ENCODE measurements around the gene MYDGF.

Gene MYDGF

GRCh38 chr19:4641132-4641531, 29.0 kb downstream of the MYDGF start:
- no peak for DNase-seq (ENCODE audit: low read depth)

DNA sequence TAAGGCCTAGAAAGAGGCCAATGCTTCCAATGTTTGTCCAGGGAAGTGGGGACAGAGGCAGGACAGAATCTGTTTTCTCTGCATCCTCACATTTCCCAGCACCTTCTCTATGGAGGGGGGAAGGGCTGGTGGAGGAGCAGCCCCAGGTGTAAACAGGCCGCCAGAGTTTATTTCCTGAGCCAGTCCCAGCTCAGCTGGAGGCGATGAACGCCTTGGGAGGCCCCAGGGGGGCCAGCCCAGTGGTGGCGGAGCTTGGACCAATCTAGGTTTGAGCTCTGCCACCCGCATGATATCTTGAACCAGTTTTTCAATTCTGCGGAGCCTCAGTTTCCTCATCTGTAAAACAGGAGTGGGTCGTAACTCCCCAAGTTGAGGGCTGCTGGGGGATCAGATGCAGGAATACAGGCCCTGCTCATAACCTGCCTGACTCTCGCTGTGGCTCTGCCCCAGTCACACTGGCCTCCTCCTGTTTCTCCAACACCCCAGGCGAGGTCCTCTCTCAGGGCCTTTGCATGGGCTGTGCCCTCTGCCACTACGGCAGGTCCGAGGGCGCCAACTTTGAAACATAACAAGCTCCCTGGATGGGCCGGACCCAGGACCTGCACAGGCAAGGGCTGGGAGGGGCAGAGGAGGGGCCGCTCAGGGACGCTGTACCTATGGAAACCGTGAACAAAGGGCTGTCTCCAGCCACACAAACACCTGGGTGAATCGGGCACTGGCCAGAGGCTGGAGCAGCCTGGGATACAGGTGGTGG, 29.7 kb downstream of the MYDGF start:
- no peak for DNase-seq (ENCODE audit: low read depth)

DNA sequence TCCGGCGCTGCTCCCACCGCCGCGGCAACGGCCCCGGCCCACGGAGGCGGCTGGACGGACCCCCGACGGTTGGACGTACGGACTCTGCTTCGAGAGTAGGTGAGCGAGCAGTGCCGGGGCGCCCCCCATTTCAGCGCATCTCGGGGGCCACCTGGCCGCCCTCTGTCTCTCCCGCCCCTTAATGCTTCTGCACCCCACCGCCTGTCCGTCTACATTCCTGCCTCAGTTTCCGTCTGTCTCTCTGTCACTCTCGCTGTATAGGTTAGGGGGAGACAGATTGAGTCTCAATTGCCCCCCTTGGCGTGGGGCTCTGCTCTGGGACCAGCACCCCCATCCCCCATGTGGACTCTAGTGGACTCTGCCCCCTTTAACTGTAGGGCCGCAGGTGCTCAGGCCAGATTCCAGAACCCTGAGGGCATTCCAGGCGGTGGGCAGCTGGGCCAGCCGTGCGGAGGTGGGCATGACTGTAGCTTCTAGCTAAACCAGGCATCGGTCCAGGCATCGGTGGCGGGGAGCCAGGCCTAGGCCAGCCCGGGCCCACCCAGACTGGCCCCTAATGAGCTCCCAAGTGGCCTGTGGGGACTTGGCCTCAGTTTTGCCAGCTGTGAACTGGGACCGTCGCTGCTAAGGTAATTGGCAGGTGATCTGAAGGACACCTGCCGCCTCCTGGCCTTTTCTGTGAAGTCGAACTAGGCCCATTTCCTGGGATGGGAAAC, 30.5 kb downstream of the MYDGF start:
- DNase-seq (ENCODE audit: low read depth): no peak

DNA sequence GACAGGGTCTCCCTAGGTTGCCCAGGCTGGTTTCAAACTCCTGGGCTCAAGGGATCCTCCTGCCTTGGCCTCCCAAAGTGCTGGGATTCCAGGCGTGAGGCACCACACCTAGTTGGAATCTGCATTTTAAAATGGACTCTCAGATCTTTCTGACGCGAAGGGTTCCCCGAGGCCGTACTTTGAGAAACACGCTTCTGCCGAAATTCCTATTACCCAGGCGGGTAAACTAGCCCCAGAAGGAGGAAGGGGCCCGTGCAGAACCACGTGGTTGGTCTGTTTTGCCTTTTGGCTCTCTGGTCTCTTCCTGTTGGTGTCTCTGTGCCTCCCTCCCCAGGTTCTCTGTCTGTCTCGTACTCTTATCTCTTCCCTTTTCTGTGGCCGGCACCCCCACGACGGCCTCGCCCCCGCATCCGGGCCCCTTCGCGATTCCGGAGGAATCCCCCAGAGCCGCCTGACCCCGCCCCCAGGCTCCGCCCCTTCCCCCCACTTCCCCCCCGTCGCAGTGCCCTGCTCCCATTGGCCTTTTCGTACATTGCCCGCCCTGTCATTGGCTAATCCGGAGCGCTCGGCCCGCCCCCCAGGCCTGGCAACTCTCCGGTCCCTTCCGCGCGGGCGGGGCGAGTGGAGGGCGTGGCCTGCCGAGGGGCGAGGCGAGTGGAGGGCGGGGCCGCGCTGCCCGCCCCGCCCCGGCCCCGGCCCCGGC, 31.2 kb downstream of the MYDGF start, which contains the start of gene TNFAIP8L1:
Gene TNFAIP8L1 (plus strand): TSS at position 689 of the 703 bp plus-strand sequence. CDS start 12,354 bp downstream, outside the sequence.
- DNase-seq (ENCODE audit: low read depth): peak; percentile 88

DNA sequence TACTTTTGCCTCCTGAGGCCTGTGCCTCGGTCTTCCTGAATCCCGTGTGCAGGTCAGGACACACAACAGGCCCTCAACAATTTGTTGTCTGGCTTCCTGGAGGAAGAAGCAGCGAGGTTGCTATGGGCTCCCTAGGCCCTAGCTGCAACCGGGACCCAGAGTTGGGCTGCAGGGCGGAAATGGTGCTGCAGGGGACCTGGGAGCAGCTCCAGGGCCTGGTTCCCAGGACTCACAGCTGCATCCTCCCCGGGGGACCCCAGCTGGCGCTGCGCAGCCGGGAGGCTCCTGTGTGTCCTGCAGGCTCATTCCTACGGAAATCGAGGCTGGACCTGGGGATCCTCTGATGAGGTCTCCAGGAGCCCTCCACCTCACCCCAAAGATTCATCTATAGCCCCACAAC, 31.8 kb downstream of the MYDGF start:
- DNase-seq (ENCODE audit: low read depth): no peak

DNA sequence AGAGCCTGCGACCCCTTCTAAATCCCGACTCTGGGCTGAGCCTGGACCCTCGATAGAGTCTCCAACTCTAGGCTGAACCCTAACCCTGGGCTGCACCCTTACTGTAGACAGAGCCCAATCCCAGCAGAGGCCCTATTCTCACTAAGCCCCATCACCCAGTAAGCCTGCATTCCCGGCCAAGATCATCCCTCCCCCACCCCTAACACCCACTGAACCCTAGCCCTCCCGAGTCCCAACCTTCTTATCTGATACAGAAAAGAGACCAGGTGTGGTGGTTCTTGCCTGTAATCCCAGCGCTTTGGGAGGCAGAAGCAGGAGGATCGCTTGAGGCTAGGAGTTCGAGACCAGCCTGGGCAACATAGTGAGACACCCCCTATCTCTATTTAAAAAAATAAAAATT, 33.4 kb downstream of the MYDGF start:
- DNase-seq (ENCODE audit: low read depth): no peak

- DNase-seq (ENCODE audit: low read depth): peak; percentile 21
Observed at GRCh38 chr19:4636151-4636717, 33.9 kb downstream of the MYDGF start.

GRCh38 chr19:4635754-4636116, 34.4 kb downstream of the MYDGF start:
- no peak for DNase-seq (ENCODE audit: low read depth)

- peak; percentile 53 for DNase-seq (ENCODE audit: low read depth)
Observed at GRCh38 chr19:4633140-4633967, 36.8 kb downstream of the MYDGF start.

GRCh38 chr19:4624733-4625362, 45.3 kb downstream of the MYDGF start:
- DNase-seq (ENCODE audit: low read depth): no peak

DNA sequence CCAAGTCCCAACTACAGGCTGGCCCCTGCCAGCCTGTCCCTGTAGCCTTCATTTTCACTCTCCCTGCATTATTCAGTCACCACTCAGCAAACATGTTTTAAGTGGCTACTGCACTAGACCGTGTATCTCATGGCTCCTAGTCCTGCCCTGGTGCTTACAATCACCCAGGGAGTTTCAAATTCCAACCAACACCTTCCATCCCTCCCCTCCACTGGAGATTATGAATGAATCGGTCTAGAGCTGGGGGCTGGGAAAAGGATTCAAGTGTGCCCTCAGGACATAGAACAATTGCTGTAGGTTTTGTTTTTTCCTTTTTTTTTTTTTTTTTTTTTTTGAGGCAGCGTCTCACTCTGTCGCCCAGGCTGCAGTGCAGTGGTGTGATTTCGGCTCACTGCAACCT, 45.8 kb downstream of the MYDGF start:
- DNase-seq (ENCODE audit: low read depth): no peak

- DNase-seq (ENCODE audit: low read depth): no peak
Observed at GRCh38 chr19:4622695-4623421, 47.3 kb downstream of the MYDGF start.

DNA sequence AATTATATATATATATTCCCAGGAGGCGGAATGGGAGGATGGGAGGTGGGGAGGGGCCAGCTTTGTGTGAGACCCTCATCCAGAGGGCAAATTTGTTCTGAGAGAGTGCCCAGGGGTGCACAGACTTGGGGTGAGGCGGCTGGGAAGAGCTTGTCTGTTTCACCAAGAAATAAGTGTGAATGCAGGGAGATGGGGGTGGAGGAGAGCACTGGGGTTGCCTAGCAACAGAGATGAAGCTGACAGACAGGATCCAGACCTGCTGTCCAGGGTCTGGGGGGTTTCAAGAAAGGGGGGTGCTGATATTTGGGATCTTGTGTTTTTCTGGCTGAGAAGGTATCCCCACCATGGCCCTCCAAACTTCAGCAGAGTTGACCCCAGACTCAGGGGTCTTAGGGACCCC, 49.5 kb downstream of the MYDGF start:
- no peak for DNase-seq (ENCODE audit: low read depth)

DNA sequence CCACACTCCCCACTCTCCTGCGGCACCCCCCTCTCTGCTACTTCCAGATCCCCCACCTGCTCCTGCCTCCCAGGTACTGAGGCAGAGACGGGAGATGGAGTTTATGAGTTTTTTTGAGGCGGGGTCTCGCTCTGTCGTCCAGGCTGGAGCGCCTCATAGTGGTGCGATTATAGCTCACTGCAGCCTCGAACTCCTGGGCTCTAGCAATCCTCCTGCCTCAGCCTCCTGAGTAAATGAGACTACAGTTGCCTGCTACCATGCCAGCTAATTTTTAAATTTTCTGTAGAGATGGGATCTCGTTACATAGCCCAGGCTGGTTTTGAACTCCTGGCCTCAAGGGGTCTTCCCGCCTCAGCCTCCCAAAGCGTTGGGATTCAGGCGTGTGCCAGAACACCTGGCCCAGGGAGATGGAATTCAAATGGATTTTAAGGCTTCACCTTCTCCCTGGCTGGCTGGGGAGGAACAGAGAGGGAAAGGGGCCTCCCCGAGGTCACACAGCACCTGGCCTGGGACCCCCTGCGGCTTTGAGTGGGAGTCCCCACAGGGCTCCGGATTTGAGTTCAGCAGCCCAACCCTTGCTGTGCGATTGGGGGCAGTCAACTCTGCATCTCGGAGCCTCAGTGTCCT, 50.4 kb downstream of the MYDGF start:
- DNase-seq (ENCODE audit: low read depth): no peak

DNA sequence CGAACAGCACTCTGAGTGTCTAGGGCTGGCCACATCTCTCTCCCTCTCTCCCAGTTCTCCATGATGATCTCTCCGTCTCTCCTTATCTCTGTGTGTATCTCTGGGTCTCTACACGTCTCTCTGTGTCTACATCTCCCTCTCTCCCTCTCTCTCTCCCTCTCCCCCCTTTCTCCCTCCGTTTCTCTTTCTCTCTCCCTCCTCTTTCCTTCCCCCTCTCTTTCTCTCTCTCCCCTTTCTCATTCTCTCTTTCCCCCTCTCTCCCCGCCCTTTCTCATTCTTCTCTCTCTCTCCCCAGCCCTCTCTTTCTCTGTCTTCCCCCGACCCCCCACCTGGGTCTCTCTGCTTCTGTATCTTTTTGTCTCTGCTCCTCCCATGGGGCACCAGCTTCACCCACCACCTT, 52.1 kb downstream of the MYDGF start:
- DNase-seq (ENCODE audit: low read depth): no peak

GRCh38 chr19:4613254-4613751, 56.8 kb downstream of the MYDGF start:
- DNase-seq (ENCODE audit: low read depth): no peak

- no peak for DNase-seq (ENCODE audit: low read depth)
Observed at GRCh38 chr19:4609878-4610511, 60.1 kb downstream of the MYDGF start.
